Panc1 (cell line): ENCODE data around the gene IL3RA. TPM values are rescaled to one million over a fixed set of nuclear protein-coding genes. Genes with fewer than 3 reads are reported as not detected.
A peak's percentile ranks its signal among the peaks of the same experiment; 100 is the strongest.

Experiments used
- ATAC-seq: fragments of 200-7000 bp; cut with Tn5 transposase; 2 replicates; pipeline ENCODE4 v1.9.1; 2020; ENCODE audit warnings: mild to moderate bottlenecking, moderate library complexity
- BruUV-seq: library from RNA; stranded (reverse); fragments of 400-500 nt; replicated peaks from 2 replicates; lab custom pipeline; 2021; lab: Mats Ljungman, UMichigan
- CTCF ChIA-PET: fragments of 300-600 bp; sonication (Branson Sonifier 250); formaldehyde crosslinking; loops from one replicate; lab custom pipeline; 2022; ENCODE audit warnings: antibody characterized with exemption; lab: Charles Lee
- POLR2A ChIA-PET: fragments of 300-600 bp; sonication (Branson Sonifier 250); formaldehyde crosslinking; loops from one replicate; lab custom pipeline; 2022; ENCODE audit warnings: antibody characterized with exemption; lab: Charles Lee
- DNase-seq: peaks from one replicate; pipeline ENCODE4 v3.0.0-alpha.2; 2010; ENCODE audit warnings: low read depth, low spot score
- H3K27ac ChIP-seq: 2 replicates; pipeline ENCODE4 v1.5.1; 2011; ENCODE audit warnings: mild to moderate bottlenecking, low read length, inconsistent platforms
- H3K27me3 ChIP-seq: fragments of 200-500 bp; sonication (Bioruptor generic); 2 replicates; pipeline ENCODE4 v1.6.0; 2014; ENCODE audit warnings: low read length, inconsistent platforms; ENCODE audit not compliant: control insufficient read depth, insufficient read depth
- H3K36me3 ChIP-seq: fragments of 200-500 bp; sonication (Bioruptor generic); 2 replicates; pipeline ENCODE4 v1.5.1; 2014; ENCODE audit warnings: inconsistent platforms, mild to moderate bottlenecking, low read length, moderate library complexity; ENCODE audit not compliant: control insufficient read depth, insufficient read depth
- H3K4me1 ChIP-seq: 2 replicates; pipeline ENCODE4 v1.5.1; 2011; ENCODE audit warnings: inconsistent platforms, mild to moderate bottlenecking, low read length, moderate library complexity; ENCODE audit not compliant: control insufficient read depth, insufficient read depth
- H3K4me3 ChIP-seq, 2 experiments: 2 replicates each; pipeline ENCODE4 v1.5.1; 2011 to 2012; ENCODE audit warnings: low read depth in 2 of 2, low read length in 2 of 2, mild to moderate bottlenecking in 2 of 2, inconsistent platforms in 1 of 2, moderate library complexity in 1 of 2
- H3K9me3 ChIP-seq: fragments of 200-500 bp; sonication (Bioruptor generic); 2 replicates; pipeline ENCODE4 v1.5.1; 2014; ENCODE audit warnings: low read depth, mild to moderate bottlenecking, inconsistent platforms, low read length, moderate library complexity; ENCODE audit not compliant: control insufficient read depth, insufficient read depth
- POLR2AphosphoS5 ChIP-seq: IDR thresholded peaks from 2 replicates; pipeline ENCODE4 v1.6.1; 2012; ENCODE audit warnings: mild to moderate bottlenecking, low read depth, low read length, moderate library complexity
- SIN3A ChIP-seq: IDR thresholded peaks from 2 replicates; pipeline ENCODE4 v1.6.1; 2012; ENCODE audit warnings: low read depth, mild to moderate bottlenecking, low read length, moderate library complexity, borderline replicate concordance; ENCODE audit not compliant: insufficient read depth
- TCF7L2 ChIP-seq: IDR thresholded peaks from 2 replicates; pipeline ENCODE4 v1.6.1; 2011; ENCODE audit warnings: mild to moderate bottlenecking, low read depth, low read length, inconsistent platforms
- in situ Hi-C: cut with HindIII; loops from 2 replicates; pipeline ENCODE4 v1.10.0; 2016; ENCODE audit warnings: low sequenced_read_pairs, low pct_unique_long_range_greater_than_20kb
- intact Hi-C: fragments of 100-400 bp; cut with micrococcal nuclease; formaldehyde crosslinking; loops from one replicate; pipeline ENCODE4 v1.10.0; 2022; ENCODE audit not compliant: unreplicated experiment
- total RNA-seq: library from RNA; stranded (reverse); gene quantifications from one replicate; pipeline ENCODE4 v1.2.1, GENCODE V29; 2021; ENCODE audit not compliant: unreplicated experiment
- TF ChIP-seq, protein P1 (sequence below): fragments of 450-650 bp; IDR thresholded peaks from 2 replicates; pipeline ENCODE4 v1.5.1; 2017; ENCODE audit warnings: mild to moderate bottlenecking
- TF ChIP-seq, protein P2 (sequence below), 2 experiments: IDR thresholded peaks; 2 replicates each; pipeline ENCODE4 v1.6.1; 2011 to 2012; ENCODE audit warnings: low read depth in 2 of 2, control low read depth in 1 of 2, low read length in 1 of 2, mild to moderate bottlenecking in 1 of 2, moderate library complexity in 1 of 2; ENCODE audit not compliant: insufficient read depth in 1 of 2

The IL3RA gene
- total RNA-seq, 1 experiment from 2014 or later = 0.28 TPM

DNA sequence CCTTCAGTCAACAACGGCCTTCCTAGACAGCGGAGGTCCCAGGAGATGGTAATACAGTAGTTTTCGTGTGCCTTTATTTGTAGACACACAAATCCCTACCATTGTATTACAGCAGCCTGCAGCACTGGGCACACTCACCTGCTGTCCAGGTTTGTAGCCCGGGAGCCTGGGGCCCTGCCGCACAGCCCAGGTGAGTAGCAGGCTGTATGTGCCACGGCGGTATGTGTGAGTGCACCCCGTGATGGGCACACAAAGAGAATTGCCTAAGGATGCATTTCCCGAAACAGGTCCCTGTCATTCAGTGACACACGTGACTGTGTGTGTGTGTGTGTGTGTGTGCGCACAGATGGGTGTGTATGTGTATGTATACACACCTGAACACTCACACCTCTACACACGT lies 63.5 kb downstream of the IL3RA start:
- no peak overlapping the region for H3K27ac ChIP-seq
- H3K4me1 ChIP-seq = no peaks in the 10 kb centered on the region
- CTCF ChIA-PET = no interaction called here
- no TSS peak for BruUV-seq
- DNase-seq (no peak), ATAC-seq (no peak)
- H3K9me3 ChIP-seq = no peaks in the 10 kb centered on the region
- in situ Hi-C loops (no loop called here), intact Hi-C loops (no loop called here)
- POLR2A ChIA-PET = no interaction called here
- TF ChIP-seq, protein P1, sequence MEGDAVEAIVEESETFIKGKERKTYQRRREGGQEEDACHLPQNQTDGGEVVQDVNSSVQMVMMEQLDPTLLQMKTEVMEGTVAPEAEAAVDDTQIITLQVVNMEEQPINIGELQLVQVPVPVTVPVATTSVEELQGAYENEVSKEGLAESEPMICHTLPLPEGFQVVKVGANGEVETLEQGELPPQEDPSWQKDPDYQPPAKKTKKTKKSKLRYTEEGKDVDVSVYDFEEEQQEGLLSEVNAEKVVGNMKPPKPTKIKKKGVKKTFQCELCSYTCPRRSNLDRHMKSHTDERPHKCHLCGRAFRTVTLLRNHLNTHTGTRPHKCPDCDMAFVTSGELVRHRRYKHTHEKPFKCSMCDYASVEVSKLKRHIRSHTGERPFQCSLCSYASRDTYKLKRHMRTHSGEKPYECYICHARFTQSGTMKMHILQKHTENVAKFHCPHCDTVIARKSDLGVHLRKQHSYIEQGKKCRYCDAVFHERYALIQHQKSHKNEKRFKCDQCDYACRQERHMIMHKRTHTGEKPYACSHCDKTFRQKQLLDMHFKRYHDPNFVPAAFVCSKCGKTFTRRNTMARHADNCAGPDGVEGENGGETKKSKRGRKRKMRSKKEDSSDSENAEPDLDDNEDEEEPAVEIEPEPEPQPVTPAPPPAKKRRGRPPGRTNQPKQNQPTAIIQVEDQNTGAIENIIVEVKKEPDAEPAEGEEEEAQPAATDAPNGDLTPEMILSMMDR = no peak
- TF ChIP-seq POLR2AphosphoS5 = no peak
- TF ChIP-seq, protein P2, sequence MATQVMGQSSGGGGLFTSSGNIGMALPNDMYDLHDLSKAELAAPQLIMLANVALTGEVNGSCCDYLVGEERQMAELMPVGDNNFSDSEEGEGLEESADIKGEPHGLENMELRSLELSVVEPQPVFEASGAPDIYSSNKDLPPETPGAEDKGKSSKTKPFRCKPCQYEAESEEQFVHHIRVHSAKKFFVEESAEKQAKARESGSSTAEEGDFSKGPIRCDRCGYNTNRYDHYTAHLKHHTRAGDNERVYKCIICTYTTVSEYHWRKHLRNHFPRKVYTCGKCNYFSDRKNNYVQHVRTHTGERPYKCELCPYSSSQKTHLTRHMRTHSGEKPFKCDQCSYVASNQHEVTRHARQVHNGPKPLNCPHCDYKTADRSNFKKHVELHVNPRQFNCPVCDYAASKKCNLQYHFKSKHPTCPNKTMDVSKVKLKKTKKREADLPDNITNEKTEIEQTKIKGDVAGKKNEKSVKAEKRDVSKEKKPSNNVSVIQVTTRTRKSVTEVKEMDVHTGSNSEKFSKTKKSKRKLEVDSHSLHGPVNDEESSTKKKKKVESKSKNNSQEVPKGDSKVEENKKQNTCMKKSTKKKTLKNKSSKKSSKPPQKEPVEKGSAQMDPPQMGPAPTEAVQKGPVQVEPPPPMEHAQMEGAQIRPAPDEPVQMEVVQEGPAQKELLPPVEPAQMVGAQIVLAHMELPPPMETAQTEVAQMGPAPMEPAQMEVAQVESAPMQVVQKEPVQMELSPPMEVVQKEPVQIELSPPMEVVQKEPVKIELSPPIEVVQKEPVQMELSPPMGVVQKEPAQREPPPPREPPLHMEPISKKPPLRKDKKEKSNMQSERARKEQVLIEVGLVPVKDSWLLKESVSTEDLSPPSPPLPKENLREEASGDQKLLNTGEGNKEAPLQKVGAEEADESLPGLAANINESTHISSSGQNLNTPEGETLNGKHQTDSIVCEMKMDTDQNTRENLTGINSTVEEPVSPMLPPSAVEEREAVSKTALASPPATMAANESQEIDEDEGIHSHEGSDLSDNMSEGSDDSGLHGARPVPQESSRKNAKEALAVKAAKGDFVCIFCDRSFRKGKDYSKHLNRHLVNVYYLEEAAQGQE (IDR thresholded peaks at IDR 0.05; ENCODE audit: insufficient read depth in 1 of 2, low read depth in 2 of 2, low read length in 1 of 2) = no peak
- no peak for TF ChIP-seq SIN3A
- TF ChIP-seq TCF7L2 = no peak
- no peaks in the 10 kb centered on the region for H3K36me3 ChIP-seq
- no peaks in the 10 kb centered on the region for H3K27me3 ChIP-seq
- no peak overlapping the region for H3K4me3 ChIP-seq

DNA sequence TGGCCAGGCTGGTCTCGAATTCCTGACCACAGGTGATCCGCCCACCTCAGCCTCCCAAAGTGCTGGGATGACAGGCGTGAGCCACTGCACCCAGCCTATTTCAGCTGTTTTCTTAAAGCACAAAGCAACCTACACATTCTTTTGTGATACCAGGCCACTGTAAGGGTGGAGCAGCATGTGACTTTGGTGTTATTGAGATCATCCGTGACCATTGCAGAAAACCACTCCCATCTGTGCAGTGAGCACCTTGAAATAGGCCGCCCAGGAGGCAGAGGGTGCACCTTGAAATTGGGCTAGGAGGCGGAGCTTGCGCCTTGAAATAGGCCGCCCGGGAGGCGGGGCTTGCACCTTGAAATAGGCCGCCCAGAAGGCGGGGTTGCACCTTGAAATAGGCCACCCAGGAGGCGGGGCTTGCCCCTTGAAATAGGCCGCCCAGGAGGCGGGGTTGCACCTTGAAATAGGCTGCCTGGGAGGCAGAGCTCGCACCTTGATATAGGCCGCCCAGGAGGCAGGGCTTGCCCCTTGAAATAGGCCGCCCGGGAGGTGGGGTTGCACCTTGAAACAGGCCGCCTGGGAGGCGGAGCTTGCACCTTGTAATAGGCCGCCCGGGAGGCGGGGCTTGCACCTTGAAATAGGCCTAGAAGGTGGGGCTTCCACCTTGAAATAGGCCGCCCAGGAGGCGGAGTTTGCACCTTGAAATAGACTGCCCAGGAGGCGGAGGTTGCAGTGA lies 64.3 kb downstream of the IL3RA start:
- no peaks in the 10 kb centered on the region for H3K36me3 ChIP-seq
- ATAC-seq (peak; percentile 62; the same call in 1 of the 2 replicates), DNase-seq (no peak)
- H3K27me3 ChIP-seq = no peaks in the 10 kb centered on the region
- no peaks in the 10 kb centered on the region for H3K9me3 ChIP-seq
- BruUV-seq = no TSS peak
- TF ChIP-seq POLR2AphosphoS5 (no peak), SIN3A (no peak), TCF7L2 (no peak)
- TF ChIP-seq, protein P1 = no peak
- TF ChIP-seq, protein P2 (IDR thresholded peaks at IDR 0.05; ENCODE audit: insufficient read depth in 1 of 2, low read depth in 2 of 2, low read length in 1 of 2) = no peak
- H3K27ac ChIP-seq = no peak overlapping the region
- ChIA-PET CTCF (no interaction called here), POLR2A (no interaction called here)
- in situ Hi-C loops = no loop called here
- no peaks in the 10 kb centered on the region for H3K4me1 ChIP-seq
- H3K4me3 ChIP-seq = no peak overlapping the region
- intact Hi-C loops = no loop called here
